Dendritic cell treated with granulocyte-macrophage colony-stimulating factor and Interleukin-4, amounts not matched to agents 40 ng/mL and 50 ng/mL, for 4 days (primary cell): Measurements from ENCODE around the gene ARHGAP5.

Experiments
- H3K27ac Mint-ChIP-seq: one replicate; pipeline ENCODE4 v1.8.0; 2022; ENCODE audit warnings: mild to moderate bottlenecking, mixed read lengths
- H3K27me3 Mint-ChIP-seq: one replicate; pipeline ENCODE4 v1.8.0; 2022; ENCODE audit warnings: mild to moderate bottlenecking, mixed read lengths
- H3K36me3 Mint-ChIP-seq: one replicate; pipeline ENCODE4 v1.8.0; 2022; ENCODE audit warnings: low read depth, mixed read lengths
- H3K4me1 Mint-ChIP-seq: one replicate; pipeline ENCODE4 v1.8.0; 2022; ENCODE audit warnings: low read depth, mixed read lengths
- H3K4me3 Mint-ChIP-seq: one replicate; pipeline ENCODE4 v1.8.0; 2022; ENCODE audit warnings: mild to moderate bottlenecking, moderate library complexity, mixed read lengths
- H3K9me3 Mint-ChIP-seq: one replicate; pipeline ENCODE4 v1.8.0; 2022; ENCODE audit warnings: mixed read lengths
- intact Hi-C: fragments of 100-400 bp; cut with micrococcal nuclease; formaldehyde crosslinking; loops from one replicate; pipeline ENCODE4 v1.15.0; 2022

ARHGAP5 gene

GRCh38 chr14:32055175-32055574 lies 21.9 kb upstream of the ARHGAP5 start:
- Mint-ChIP-seq H3K4me3 (no peak overlapping the region), H3K9me3 (peaks cover 6% of the 10 kb centered on the region), H3K36me3 (no peaks in the 10 kb centered on the region), H3K4me1 (peaks cover 4% of the 10 kb centered on the region), H3K27ac (no peak overlapping the region), H3K27me3 (peaks cover 30% of the 10 kb centered on the region)
- intact Hi-C loops = loop anchor here (10.0 kb wide), 1 partner anchor 130 kb away; no protein-coding TSS in a partner anchor

- Mint-ChIP-seq H3K27me3 (peaks cover 22% of the 10 kb centered on the region), H3K4me1 (no peaks in the 10 kb centered on the region), H3K4me3 (no peak overlapping the region), H3K27ac (no peak overlapping the region), H3K36me3 (no peaks in the 10 kb centered on the region), H3K9me3 (peaks cover 1% of the 10 kb centered on the region)
- intact Hi-C loops = loop anchor here (10.0 kb wide), 1 partner anchor 135 kb away; no protein-coding TSS in a partner anchor
Observed at GRCh38 chr14:32059702-32060101, 17.4 kb upstream of the ARHGAP5 start.

- intact Hi-C loops = no loop called here
- Mint-ChIP-seq H3K4me3 (no peak overlapping the region), H3K9me3 (no peaks in the 10 kb centered on the region), H3K36me3 (no peaks in the 10 kb centered on the region), H3K27me3 (peaks cover 15% of the 10 kb centered on the region), H3K4me1 (no peaks in the 10 kb centered on the region), H3K27ac (no peak overlapping the region)
Observed at GRCh38 chr14:32064931-32065330, 12.2 kb upstream of the ARHGAP5 start.

GRCh38 chr14:32068708-32069107 lies 8.4 kb upstream of the ARHGAP5 start:
- Mint-ChIP-seq H3K27ac (no peak overlapping the region), H3K4me1 (no peaks in the 10 kb centered on the region), H3K36me3 (no peaks in the 10 kb centered on the region), H3K4me3 (no peak overlapping the region), H3K9me3 (no peaks in the 10 kb centered on the region), H3K27me3 (peaks cover 6% of the 10 kb centered on the region)
- intact Hi-C loops = no loop called here

GRCh38 chr14:32070282-32070681 lies 6.8 kb upstream of the ARHGAP5 start:
- Mint-ChIP-seq H3K4me1 (no peaks in the 10 kb centered on the region), H3K27me3 (peaks cover 8% of the 10 kb centered on the region)

GRCh38 chr14:32072676-32073075 lies 4.4 kb upstream of the ARHGAP5 start:
- Mint-ChIP-seq H3K27me3 (peaks cover 17% of the 10 kb centered on the region), H3K4me1 (peaks cover 9% of the 10 kb centered on the region), H3K4me3 (no peak overlapping the region), H3K27ac (no peak overlapping the region), H3K36me3 (peaks cover 7% of the 10 kb centered on the region), H3K9me3 (no peaks in the 10 kb centered on the region)
- intact Hi-C loops = loop anchor here (1.0 to 5.0 kb wide), 2 partner anchors 180 to 560 kb away; no protein-coding TSS in a partner anchor

More at GRCh38 chr14:32070282-32070681, 6.8 kb upstream of the ARHGAP5 start:
- H3K36me3 Mint-ChIP-seq = no peaks in the 10 kb centered on the region
- no peaks in the 10 kb centered on the region for H3K9me3 Mint-ChIP-seq
- intact Hi-C loops = loop anchor here (5.0 kb wide), 1 partner anchor 558 kb away; no protein-coding TSS in a partner anchor
- H3K4me3 Mint-ChIP-seq = no peak overlapping the region
- H3K27ac Mint-ChIP-seq = no peak overlapping the region

- no peak overlapping the region for H3K4me3 Mint-ChIP-seq
- H3K27me3 Mint-ChIP-seq = peaks cover 27% of the 10 kb centered on the region
- H3K9me3 Mint-ChIP-seq = no peaks in the 10 kb centered on the region
- H3K4me1 Mint-ChIP-seq = peaks cover 18% of the 10 kb centered on the region
- peaks cover 7% of the 10 kb centered on the region for H3K36me3 Mint-ChIP-seq
- H3K27ac Mint-ChIP-seq = no peak overlapping the region
- intact Hi-C loops = loop anchor here (1.0 to 5.0 kb wide), 2 partner anchors 179 to 561 kb away; no protein-coding TSS in a partner anchor
Observed at GRCh38 chr14:32073537-32074189, 3.4 kb upstream of the ARHGAP5 start.

- no peak overlapping the region for H3K27ac Mint-ChIP-seq
- H3K9me3 Mint-ChIP-seq = no peaks in the 10 kb centered on the region
Observed at GRCh38 chr14:32074887-32075572, 2.1 kb upstream of the ARHGAP5 start.

GRCh38 chr14:32075672-32076277 lies 1.3 kb upstream of the ARHGAP5 start:
- H3K36me3 Mint-ChIP-seq = peaks cover 7% of the 10 kb centered on the region

More at GRCh38 chr14:32074887-32075572, 2.1 kb upstream of the ARHGAP5 start:
- H3K4me1 Mint-ChIP-seq = peaks cover 22% of the 10 kb centered on the region
- peaks cover 31% of the 10 kb centered on the region for H3K27me3 Mint-ChIP-seq
- peaks cover 7% of the 10 kb centered on the region for H3K36me3 Mint-ChIP-seq
- intact Hi-C loops = loop anchor here (5.0 kb wide), 4 partner anchors 127 to 653 kb away; partner anchors contain the start of genes HEATR5A, NUBPL, RNU6-7 and RNU6-8
- no peak overlapping the region for H3K4me3 Mint-ChIP-seq

GRCh38 chr14:32076278-32077080 lies 625 bp upstream of the ARHGAP5 start:
- intact Hi-C loops = loop anchor here (5.0 kb wide), 3 partner anchors 126 to 654 kb away; partner anchors contain the start of genes HEATR5A, NUBPL, RNU6-7 and RNU6-8
- H3K4me1 Mint-ChIP-seq = peaks cover 28% of the 10 kb centered on the region
- H3K27me3 Mint-ChIP-seq = peaks cover 31% of the 10 kb centered on the region
- no peaks in the 10 kb centered on the region for H3K9me3 Mint-ChIP-seq
- peak overlapping the region; percentile 84 for H3K4me3 Mint-ChIP-seq
- H3K27ac Mint-ChIP-seq = peak overlapping the region; percentile 85
- H3K36me3 Mint-ChIP-seq = peaks cover 7% of the 10 kb centered on the region

More at GRCh38 chr14:32075672-32076277, 1.3 kb upstream of the ARHGAP5 start:
- H3K4me1 Mint-ChIP-seq = peaks cover 22% of the 10 kb centered on the region
- intact Hi-C loops = loop anchor here (5.0 kb wide), 3 partner anchors 127 to 653 kb away; partner anchors contain the start of genes HEATR5A, NUBPL, RNU6-7 and RNU6-8
- H3K4me3 Mint-ChIP-seq = peak overlapping the region; percentile 84
- H3K27ac Mint-ChIP-seq = peak overlapping the region; percentile 85
- H3K27me3 Mint-ChIP-seq = peaks cover 31% of the 10 kb centered on the region
- H3K9me3 Mint-ChIP-seq = no peaks in the 10 kb centered on the region

- peaks cover 31% of the 10 kb centered on the region for H3K27me3 Mint-ChIP-seq
- H3K4me1 Mint-ChIP-seq = peaks cover 28% of the 10 kb centered on the region
- no peaks in the 10 kb centered on the region for H3K9me3 Mint-ChIP-seq
- intact Hi-C loops = loop anchor here (5.0 kb wide), 3 partner anchors 124 to 656 kb away; partner anchors contain the start of genes HEATR5A, NUBPL, RNU6-7 and RNU6-8
- peaks cover 7% of the 10 kb centered on the region for H3K36me3 Mint-ChIP-seq
- H3K4me3 Mint-ChIP-seq = peak overlapping the region; percentile 84
- peak overlapping the region; percentile 85 for H3K27ac Mint-ChIP-seq
Observed at GRCh38 chr14:32078023-32078857, 1.1 kb downstream of the ARHGAP5 start.

GRCh38 chr14:32078858-32079216 lies 1.7 kb downstream of the ARHGAP5 start:
- H3K27ac Mint-ChIP-seq = no peak overlapping the region
- no peaks in the 10 kb centered on the region for H3K9me3 Mint-ChIP-seq
- no peak overlapping the region for H3K4me3 Mint-ChIP-seq
- H3K36me3 Mint-ChIP-seq = peaks cover 7% of the 10 kb centered on the region
- H3K27me3 Mint-ChIP-seq = peaks cover 31% of the 10 kb centered on the region
- intact Hi-C loops = loop anchor here (5.0 kb wide), 3 partner anchors 123 to 657 kb away; partner anchors contain the start of genes HEATR5A, NUBPL, RNU6-7 and RNU6-8
- peaks cover 28% of the 10 kb centered on the region for H3K4me1 Mint-ChIP-seq
